HG02943 (cell line): ENCODE data around the gene BRSK2.
"Not testable (repeated sequence)": the region's sequence is repeated elsewhere in the genome, so short reads cannot be mapped to it uniquely, and the experiment has no call there.

Experiments
- ATAC-seq: cut with Tn5 transposase; IDR thresholded peaks from one replicate; pipeline ENCODE4 v1.9.1; 2021; ENCODE audit warnings: mild to moderate bottlenecking, low read depth, moderate library complexity; ENCODE audit not compliant: unreplicated experiment

BRSK2 gene

GRCh38 chr11:1406571-1407485 is 17.1 kb downstream of the BRSK2 start:
- no peak for ATAC-seq

- no peak for ATAC-seq
Measured at GRCh38 chr11:1407668-1408067, 17.9 kb downstream of the BRSK2 start.

GRCh38 chr11:1408346-1408745 is 18.6 kb downstream of the BRSK2 start:
- no peak for ATAC-seq

GRCh38 chr11:1409108-1409851 is 19.5 kb downstream of the BRSK2 start:
- no peak for ATAC-seq

GRCh38 chr11:1409852-1410125 is 20.1 kb downstream of the BRSK2 start:
- ATAC-seq = not testable (repeated sequence)

GRCh38 chr11:1410366-1411291 is 20.9 kb downstream of the BRSK2 start:
- no peak for ATAC-seq

- ATAC-seq = no peak
Measured at GRCh38 chr11:1411301-1411700, 21.6 kb downstream of the BRSK2 start.

- ATAC-seq = not testable (repeated sequence)
Measured at GRCh38 chr11:1411739-1412138, 22.0 kb downstream of the BRSK2 start.

- ATAC-seq = no peak
Measured at GRCh38 chr11:1412377-1413095, 22.8 kb downstream of the BRSK2 start.

- ATAC-seq = no peak
Measured at GRCh38 chr11:1414650-1415049, 24.9 kb downstream of the BRSK2 start.

GRCh38 chr11:1415631-1416030 is 25.9 kb downstream of the BRSK2 start:
- ATAC-seq = no peak

GRCh38 chr11:1418192-1418795 is 28.6 kb downstream of the BRSK2 start:
- not testable (repeated sequence) for ATAC-seq

- ATAC-seq = no peak
Measured at GRCh38 chr11:1419811-1420210, 30.1 kb downstream of the BRSK2 start.

GRCh38 chr11:1421291-1421690 is 31.6 kb downstream of the BRSK2 start:
- ATAC-seq = no peak

- ATAC-seq = no peak
Measured at GRCh38 chr11:1422481-1422880, 32.7 kb downstream of the BRSK2 start.

- no peak for ATAC-seq
Measured at GRCh38 chr11:1422981-1423380, 33.2 kb downstream of the BRSK2 start.

GRCh38 chr11:1423406-1423805 is 33.7 kb downstream of the BRSK2 start:
- ATAC-seq = not testable (repeated sequence)

GRCh38 chr11:1425006-1425405 is 35.3 kb downstream of the BRSK2 start:
- ATAC-seq = no peak

- no peak for ATAC-seq
Measured at GRCh38 chr11:1425439-1425838, 35.7 kb downstream of the BRSK2 start.
